T-helper 1 cell (primary cell): ENCODE results near the gene TMEM63B.
"Not testable (repeated sequence)": the region's sequence is repeated elsewhere in the genome, so short reads cannot be mapped to it uniquely, and the experiment has no call there.

Source experiments
- DNase-seq, 5 donors: peaks; one replicate each; pipeline ENCODE4 v3.0.0-alpha.2; 2012 to 2020

Gene TMEM63B

GRCh38 chr6:44196351-44196750 lies 69.0 kb downstream of the TMEM63B start:
- not testable (repeated sequence) for DNase-seq

DNA sequence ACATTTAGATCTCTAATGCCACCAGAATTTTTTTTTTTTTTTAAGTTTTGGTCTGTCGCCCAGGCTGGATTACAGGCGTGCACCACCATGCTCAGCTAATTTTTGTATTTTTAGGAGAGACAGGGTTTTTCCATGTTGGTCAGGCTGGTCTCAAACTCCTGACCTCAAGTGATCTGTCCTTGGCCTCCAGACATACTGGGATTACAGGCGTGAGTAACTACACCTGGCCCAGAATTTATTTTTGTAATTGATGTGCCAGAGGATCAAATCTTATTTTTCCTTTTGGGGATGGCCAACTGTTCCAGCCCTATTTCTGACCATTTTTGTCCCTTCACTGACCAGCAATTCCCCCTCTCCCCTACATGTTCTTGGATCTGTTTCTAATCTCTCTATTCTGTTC lies 71.3 kb downstream of the TMEM63B start:
- no peak for DNase-seq

GRCh38 chr6:44199883-44200282 lies 72.5 kb downstream of the TMEM63B start:
- DNase-seq, result no peak

DNA sequence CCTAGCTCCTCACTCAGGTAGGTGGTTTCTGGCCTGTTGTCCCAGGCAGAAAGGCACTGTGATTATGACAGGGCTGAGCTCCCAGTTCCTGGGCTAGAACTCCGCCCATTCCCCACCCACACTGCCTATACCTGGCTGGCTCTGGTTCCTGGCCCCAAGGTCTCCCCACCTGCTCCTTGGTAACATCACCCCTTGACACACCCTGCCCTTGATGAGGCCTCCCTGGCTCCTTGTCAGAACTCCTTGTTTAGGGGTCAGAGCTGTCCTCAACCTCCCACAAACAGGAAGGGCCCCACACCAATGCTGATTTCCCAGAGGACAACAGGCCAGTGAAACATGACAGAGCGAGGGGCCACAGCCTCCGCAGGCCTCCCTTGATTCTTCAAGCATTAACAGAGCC lies 73.8 kb downstream of the TMEM63B start:
- no peak for DNase-seq

DNA sequence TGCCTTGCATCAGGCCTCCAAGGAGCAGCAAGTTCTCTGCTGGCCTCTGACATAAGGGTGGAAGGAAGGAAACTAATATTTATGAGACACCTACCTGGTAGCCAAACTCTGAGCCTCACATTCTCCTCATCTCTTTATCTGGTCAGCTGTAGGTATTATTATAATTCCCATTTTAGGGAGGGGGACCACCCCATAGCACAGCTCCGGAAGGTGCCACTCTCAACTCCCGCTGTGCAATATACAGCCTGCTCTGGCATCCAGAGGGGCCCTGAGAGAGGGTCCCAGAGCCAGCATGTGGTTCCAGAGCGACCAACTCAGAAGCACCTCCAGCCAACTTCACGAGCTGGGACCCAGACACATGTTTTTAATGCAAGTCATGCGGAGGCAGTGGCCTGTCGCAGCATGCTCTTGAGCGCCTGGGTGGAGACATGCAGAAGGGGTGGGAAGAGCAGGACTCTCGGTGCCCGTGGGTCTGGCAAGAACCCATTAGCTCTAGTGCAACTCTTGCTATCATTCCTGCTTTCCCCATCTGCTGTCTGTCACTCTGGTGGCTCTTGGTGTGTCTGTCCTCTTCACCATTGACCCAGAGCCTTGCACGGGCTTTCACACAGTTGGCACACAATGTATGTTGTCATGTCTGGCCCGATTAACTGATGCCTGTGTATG lies 74.4 kb downstream of the TMEM63B start:
- no peak for DNase-seq

- DNase-seq, result no peak
Measured at GRCh38 chr6:44202332-44202971, 75.1 kb downstream of the TMEM63B start.

GRCh38 chr6:44202972-44203750 lies 75.8 kb downstream of the TMEM63B start:
- DNase-seq, result no peak

GRCh38 chr6:44203955-44204354 lies 76.6 kb downstream of the TMEM63B start:
- no peak for DNase-seq
